ENCODE results near the gene TMC5.

- TF ChIP-seq CTCF (IDR thresholded peaks at IDR 0.05; ENCODE audit: low read depth, low read length, poor library complexity, severe bottlenecking) = no peak
- no peak for TF ChIP-seq EZH2phosphoT487 (IDR thresholded peaks at IDR 0.05; ENCODE audit: borderline replicate concordance, low read length)
Measured at GRCh38 chr16:19419698-19420075, 2.0 kb downstream of the TMC5 start.

Data from DOHH2 (cell line).